NCI-H2171 treated with DMSO at 0.1 percent for 48 hours (cell line): ENCODE results near the gene SIK2.
"Not testable (repeated sequence)": the region's sequence is repeated elsewhere in the genome, so short reads cannot be mapped to it uniquely, and the experiment has no call there.

ENCODE experiments used
- DNase-seq: peaks from one replicate; lab custom pipeline; 2025; lab: John Stamatoyannopoulos, UW

Gene SIK2

DNA sequence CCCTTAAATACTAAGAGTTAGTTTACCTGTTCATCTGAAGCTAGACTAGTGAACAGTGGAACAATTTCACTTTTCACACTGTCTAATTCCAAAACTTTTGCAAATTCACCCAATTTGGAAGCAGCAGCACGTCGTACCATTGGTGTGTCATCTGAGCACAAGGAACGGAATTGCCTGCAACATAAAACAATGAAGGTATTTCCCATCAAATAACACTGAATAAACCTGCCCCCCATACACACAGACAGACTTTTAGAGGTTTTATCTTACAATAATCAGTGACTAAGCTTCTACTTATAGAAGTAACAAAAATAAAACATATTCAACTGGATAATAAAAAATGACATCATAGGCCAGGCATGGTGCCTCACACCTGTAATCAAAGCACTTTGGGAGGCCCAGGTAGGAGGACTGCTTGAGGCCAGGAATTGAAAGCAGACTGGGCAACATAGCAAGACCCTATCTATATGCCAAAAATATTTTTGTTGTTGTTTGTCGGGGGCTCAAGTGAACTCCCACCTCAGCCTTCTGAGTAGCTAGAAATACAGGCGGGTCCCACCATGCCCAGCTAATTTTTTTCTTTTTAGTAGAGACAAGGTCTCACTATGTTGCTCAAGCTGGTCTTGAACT is 157.6 kb downstream of the SIK2 start:
- DNase-seq, result no peak

DNA sequence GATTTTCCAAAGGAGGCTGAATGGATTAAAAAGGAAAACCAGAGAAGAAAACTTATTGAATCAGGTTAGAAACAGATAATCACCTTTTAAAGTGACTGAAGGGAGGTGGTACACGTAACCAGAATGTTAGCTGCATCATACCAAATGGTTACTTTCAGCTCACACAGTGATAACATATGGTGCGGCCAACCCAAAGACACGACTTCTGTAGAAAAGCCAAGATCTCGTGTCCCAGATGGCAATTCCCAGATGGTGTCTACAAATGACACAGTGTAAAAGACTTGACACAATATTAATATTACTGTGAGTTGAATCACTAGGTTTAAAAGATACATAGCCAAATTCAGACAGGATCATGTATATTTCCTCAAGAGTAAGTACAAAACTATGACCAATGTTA is 158.8 kb downstream of the SIK2 start:
- peak; percentile 93 for DNase-seq

DNA sequence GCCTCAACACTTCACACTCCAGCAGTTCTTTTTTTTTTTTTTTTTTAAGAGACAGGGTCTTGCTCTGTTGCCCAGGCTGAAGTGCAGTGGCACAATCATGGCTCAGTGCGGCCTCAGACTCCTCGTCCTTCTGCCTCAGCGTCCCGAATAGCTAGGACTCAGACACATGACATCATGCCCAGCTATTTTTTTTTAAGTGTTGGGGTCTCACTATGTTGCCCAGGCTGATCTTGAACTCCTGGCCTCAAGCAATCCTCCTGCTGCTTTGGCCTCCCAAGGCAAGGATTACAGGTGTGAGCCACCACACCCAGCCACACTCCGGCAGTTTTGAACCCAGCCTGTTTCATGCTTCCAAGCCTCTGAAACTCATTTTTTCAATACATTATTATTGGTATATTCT is 160.3 kb downstream of the SIK2 start:
- no peak for DNase-seq

DNA sequence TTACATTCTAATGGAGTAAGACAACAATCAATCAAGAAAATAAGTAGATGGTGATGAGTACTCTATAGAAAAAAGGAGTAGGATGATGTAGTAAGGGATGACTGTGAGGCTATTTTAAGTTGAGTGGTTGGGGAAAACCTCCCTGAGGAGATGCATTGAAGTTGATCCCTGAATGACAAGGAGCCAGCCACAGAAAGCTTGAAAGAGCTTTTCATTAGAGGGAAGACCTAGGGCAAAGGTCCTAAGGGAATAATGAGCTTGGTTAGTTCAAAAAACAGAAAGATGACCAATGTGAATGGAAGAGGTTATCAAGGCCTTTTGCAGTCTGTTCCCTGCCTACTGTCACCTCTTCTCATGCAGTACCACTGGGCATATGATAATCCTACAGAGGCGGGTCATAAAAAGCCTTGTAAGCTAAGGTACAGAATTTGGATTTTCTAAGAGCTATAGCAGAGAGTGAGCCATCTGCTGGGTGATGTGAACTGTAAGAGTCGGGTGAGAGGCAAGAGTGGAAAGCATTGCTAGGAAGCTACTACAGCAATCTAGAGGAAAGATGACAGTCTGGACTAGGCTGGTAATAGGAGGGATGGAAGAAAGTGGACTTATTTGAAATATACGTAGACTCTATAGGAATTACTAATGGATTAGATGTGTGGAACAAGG is 160.9 kb downstream of the SIK2 start:
- DNase-seq, result peak; percentile 64

DNA sequence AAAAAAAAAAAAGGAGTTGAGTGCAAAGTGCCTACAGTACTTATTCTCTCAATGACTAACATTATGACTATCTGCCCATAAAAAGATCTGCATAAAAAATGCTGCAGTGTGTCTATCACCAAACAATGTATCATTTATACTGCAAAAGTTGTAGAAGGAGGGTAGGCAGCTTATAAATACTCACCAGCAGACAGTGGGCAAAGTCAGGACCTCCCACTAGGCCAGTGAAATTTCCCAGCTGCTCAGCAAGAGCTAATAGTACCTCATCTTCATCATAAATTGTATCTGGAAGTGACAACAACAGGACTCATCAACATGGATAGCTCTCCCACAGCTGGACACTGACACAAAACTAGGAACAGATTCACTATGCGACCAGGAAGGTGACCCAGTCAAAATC is 162.4 kb downstream of the SIK2 start:
- DNase-seq, result no peak

DNA sequence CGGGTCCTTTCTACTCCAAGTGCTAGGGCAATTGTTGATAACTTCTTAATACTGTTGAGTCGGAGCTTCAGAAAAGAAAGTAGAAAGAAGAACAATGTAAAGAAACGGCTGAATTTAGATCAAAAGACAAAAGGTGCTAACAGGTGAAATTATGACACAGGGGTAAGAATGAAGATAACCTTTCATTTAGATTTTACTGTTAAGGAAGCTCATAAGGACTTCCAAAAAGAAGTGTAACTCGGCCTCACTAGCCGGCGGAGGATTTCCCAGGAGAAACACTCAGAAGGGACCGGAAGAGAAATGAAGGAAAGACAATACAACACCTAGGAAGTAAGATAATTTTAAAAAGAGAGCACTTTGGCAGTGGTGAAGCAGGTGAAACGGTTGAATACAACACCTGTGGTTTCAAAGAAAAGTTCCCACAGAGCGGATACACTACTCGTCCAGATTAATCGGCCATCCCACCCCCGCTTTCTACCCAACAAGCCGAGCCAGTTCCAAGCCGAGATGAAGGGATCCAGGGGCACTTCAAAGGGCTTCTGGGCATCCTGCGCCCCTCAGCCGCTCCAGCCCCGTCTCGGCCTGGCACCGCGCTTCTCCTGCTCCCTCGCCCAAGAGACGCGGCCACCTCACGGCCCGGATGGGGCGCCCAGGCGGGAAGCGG is 163.2 kb downstream of the SIK2 start:
- DNase-seq, result peak; percentile 41

DNA sequence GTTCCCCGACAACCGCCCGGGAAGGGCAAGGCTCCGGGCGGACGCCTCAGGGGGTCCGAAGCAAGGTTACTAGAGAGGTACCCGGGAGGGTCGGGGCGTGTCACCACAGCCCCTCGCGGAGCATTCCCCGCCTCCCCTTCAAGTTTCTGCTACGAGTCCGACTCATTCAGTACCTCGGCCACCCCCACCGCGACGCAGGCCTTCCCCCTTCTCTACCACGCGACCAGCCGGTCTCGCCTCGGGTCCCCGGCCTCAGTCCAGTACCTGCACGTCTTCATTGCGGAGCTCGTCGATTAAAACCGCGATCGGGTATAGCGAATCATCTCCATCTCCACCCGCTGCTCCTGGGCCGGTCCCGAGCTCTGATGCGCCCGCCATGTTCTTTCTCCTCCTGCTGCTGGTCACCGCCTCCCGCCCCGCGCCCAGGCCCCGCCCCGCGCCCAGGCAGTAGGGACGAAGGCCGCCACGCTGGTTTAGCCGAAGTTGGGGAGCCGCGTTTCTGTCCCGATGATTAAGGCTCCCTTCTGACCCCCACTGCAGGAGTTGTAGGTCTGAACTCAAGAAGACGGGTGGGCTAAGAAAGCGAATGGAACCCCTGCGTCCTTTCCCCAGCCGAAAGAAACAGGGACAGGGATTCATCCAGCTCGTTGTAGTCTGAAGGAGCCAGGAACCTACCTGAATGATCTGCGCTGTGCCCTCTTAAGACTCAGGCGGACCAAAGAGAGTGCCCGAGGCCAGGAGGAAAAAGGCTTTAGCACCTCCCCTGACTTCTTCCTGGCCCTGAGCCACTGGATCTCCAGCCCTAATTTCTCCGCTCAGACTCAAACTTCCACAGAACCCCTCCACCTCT is 164.0 kb downstream of the SIK2 start, which contains the start of gene PPP2R1B:
Gene PPP2R1B (minus strand): TSS at position 406 of the 850 bp plus-strand sequence. CDS start 28 bp downstream, at position 378.
- DNase-seq, result peak; percentile 83

DNA sequence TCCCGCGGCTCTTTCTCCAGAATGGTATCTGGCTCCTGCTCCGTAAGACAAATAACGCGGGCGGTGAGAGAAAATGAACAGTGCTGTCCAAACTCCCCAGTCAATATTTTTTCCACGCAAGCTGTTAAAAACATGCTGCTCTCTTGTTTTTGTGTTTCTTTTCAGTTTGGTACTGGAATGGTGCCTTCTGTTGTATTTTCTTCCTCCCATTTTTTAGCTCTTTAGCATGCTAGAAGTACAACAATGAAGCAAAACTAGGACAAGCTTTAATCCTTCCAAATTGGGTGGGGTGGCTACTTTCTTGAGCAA is 164.5 kb downstream of the SIK2 start:
- DNase-seq, result peak; percentile 82

DNA sequence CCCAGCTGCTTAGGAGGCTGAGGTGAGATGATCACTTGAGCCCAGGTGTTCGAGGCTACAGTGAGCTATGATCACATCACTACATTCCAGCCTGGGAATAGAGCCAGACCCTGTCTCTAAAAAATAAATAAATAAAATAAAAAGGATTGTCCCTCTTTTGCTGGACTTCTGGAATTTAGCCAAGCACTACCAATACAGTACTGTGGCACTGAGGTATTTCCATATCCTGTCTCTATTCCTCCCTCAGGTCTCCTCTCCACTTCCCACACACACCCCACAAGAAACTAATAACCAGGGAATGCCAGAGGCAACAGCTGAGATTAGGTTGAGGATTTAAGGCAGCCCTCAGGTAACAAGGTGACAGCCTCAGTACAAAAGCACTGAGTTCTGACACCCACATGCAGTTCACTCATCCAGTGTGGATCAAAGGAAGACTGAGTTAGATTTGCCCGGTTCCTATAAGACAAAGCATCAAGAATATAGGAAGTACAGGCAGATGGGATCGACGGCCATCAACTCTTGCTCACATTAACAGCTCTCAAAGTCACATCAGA is 168.4 kb downstream of the SIK2 start:
- no peak for DNase-seq

DNA sequence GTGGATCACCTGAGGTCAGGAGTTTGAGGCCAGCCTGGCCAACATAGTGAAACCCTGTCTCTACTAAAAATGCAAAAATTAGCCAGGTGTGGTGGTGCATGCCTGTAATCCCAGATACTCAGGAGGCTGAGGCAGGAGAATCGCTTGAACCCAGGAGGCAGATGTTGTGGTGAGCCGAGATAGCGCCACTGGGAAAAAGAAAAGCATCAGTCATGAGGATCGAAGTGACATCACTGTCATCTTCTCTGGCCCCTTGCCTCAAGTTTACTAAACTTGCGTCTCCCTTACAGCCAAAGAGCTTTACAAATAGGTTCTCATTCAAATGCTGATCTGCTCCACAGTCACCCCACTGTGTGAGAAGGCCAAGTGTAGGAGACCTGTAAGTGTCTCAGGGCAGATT is 169.0 kb downstream of the SIK2 start:
- DNase-seq, result not testable (repeated sequence)

DNA sequence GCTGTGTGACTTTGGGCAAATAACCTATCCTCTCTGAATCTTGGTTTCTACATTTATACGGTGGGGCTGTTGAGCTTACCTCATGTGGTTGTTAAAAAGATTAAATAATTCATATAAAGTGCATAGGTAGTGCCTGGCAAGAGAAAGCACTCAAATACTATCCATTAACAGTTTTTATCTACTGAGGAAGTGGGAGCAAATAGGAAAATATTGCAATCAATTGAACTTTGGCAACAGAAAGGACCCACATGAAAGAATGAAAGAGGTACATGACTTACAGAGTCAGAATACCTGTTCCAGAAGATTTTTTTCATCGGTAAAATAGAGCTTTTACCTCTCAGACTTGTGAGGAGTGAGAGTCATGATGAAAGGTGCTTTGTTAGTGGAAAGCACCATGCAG is 170.3 kb downstream of the SIK2 start:
- no peak for DNase-seq

DNA sequence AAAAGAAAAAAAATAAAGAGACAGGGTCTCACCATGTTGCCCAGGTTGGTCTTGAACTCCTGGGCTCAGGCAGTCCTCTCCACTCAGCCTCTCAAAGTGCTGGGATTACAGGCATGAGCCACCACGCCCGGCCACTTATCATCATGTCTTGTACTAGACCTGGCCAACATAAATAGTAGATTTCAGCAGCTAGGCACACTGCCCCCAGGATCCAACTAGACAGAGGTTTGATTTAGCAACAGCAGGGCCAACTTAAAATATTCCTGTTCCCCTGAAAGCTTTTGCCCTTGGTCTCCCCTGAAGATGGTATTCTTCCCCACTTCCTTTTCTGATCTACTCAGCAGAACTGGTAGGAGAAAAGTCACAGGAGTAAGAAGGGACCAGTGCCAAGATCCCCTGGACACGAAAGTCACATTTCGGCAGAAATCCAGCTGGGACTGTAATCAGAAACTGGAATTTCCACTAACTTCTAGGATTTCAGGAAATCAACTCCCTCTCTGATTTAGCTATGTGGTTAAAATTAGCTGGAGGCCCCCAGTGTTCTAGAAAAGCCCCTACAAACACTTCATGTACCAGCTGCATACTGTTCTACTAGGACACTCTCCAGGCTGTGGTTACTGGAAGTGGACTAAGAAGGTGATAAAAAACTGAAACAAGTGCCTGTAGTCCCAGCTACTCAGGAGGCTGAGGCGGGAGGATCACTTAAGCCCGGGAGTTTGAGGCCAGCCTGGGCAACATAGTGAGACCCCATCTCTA is 172.9 kb downstream of the SIK2 start:
- no peak for DNase-seq

DNA sequence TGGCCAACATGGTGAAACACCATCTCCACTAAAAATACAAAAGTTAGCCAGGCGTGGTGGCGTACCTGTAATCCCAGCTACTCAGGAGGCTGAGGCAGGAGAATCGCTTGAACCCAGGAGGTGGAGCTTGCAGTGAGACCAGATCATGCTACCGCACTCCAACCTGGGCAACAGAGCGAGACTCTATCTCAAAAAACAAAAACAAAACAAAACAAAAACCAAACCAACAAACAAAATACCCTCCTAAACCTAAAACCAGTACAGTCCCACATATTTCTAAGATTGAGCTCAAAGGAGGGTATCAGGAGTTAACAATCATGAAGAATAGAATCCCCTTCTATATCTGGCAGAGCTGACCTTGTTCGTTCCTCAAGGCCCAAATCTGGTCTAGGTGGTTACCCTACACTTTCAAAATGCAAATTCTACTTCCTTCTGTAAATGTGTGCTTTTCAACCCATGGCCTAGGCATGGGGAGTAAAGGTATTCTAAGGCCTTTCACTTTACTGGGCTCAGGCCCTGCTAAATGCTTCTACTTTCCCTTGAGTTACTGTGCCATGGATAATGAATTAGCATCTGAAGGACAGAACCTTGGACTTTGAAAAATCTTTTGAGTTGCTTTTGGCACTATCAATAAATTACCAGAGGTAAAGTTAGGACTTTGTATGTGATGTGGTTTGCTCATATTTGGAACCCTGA is 174.3 kb downstream of the SIK2 start:
- no peak for DNase-seq

DNA sequence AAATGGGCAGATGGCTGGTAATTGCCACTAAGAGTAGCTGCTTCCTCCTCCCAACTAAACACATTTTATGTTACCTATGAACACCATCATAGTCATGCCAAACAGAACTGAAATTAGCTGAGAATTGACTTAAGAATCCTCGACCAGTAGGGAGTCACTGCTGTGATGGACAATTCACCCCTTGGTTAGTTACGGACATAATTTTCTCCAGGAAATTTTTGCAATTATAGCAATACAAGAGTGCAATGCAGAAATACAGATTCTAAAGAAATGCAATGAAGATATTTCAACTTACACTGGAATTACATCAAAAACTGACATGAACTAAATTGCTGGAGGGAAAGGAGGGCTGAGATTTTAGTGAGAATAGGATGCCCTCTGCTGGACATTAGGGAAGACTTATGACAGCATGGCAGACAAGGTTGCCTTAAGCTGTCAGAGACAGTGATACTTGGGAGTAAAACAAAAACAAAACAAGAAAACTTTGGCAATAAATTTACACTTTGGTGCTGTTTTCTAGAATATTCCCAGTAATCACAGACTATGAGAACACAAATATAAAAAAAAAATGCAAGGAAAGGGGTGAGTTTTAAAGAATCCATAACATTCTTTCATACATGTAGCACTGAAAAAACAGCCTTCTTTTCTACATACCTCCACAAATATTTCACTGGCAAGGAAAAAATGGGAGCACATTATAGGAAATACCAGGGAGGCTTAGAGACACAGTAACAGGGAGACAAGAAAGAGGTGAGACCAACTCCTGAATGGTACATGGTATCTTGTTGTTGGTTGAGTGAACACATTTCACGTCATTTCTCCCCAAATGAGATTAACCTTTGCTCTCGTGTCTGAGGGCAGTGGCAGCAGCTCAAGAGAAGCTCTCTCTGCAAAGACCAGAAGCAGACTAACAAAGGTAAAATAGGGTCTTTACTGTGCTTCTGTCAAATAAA is 175.1 kb downstream of the SIK2 start:
- peak; percentile 78 for DNase-seq

DNA sequence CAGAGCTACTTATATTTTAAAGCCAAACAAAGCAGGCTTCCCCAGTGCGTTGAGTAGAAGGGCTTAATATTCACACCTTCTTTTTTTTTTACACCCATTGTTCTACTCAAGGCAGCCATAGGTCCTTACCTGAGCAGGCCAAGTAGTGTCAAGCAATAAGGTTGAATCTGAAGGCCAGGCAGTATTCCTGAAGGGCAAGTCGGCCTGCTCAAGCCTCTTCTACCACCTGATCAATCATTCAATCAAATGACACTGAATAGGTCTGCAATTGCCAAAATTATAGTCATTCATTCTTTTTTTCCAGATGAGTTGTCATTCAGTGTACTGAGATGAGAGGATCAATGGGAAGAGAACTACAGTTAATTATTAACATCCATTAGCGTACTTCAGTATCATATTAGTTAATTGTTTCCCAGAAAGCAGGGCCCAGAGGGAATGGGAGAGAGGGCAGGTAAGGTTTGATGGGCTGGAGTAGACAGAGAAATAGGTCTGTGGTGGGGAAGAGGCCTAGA is 175.9 kb downstream of the SIK2 start:
- no peak for DNase-seq

DNA sequence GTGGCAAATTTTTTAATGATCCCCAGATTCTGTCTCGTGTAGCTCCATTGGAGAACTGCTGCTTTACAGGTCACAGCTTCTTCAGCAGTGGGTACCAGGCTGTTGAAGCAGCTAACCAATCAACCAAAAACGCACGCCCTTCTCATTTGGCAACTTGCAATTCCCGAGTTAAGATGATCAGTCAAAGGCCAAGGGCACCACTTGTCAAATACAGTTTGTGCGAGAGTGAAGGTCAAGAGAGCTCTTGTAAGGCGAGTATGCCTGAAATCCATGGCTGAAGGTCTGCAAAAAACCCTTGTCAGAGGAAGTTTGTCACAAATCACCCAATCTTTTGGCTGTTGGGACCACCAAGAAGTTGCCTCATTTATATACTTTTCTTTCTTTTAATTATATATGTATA is 176.9 kb downstream of the SIK2 start:
- no peak for DNase-seq
